ENCODE measurements around the gene PEX11B.

DNA sequence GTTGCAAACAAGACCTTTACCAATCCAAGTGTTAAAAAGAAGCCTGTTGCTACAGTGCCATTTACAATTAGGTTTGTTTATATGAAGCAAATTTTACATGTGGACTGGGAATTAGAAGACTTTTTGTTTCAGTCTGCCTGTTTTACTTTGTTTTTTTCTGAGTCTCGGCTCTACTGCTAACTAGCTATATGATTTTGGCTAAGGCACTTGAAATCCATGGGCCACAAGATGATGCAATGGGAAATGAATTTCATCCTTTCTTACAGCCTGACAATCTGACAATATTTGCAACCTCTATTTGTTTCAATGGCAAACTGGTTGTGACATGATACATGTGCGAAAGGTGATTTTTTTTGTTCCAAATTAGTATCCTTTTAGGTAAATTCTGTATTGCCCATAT is 3.7 kb upstream of the PEX11B start:
- no peak for TF ChIP-seq POLR2A (IDR thresholded peaks at IDR 0.05)
- TF ChIP-seq, protein P1, sequence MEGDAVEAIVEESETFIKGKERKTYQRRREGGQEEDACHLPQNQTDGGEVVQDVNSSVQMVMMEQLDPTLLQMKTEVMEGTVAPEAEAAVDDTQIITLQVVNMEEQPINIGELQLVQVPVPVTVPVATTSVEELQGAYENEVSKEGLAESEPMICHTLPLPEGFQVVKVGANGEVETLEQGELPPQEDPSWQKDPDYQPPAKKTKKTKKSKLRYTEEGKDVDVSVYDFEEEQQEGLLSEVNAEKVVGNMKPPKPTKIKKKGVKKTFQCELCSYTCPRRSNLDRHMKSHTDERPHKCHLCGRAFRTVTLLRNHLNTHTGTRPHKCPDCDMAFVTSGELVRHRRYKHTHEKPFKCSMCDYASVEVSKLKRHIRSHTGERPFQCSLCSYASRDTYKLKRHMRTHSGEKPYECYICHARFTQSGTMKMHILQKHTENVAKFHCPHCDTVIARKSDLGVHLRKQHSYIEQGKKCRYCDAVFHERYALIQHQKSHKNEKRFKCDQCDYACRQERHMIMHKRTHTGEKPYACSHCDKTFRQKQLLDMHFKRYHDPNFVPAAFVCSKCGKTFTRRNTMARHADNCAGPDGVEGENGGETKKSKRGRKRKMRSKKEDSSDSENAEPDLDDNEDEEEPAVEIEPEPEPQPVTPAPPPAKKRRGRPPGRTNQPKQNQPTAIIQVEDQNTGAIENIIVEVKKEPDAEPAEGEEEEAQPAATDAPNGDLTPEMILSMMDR (IDR thresholded peaks at IDR 0.05), result no peak

Data from heart left ventricle (tissue), 13 donors.